Vagina (tissue), 2 donors: ENCODE results near the gene VPS4A.

Source experiments
- POLR2A ChIP-seq, 2 donors: fragments of 450-650 bp; IDR thresholded peaks; one replicate each; pipeline ENCODE4 v1.6.1; 2017; ENCODE audit warnings: antibody characterized with exemption in 2 of 2, mild to moderate bottlenecking in 2 of 2, moderate library complexity in 2 of 2
- POLR2AphosphoS5 ChIP-seq, 2 donors: sonication (generic); formaldehyde crosslinking; IDR thresholded peaks; one replicate each; pipeline ENCODE4 v1.9.0; 2017; ENCODE audit warnings: antibody characterized with exemption in 2 of 2, mild to moderate bottlenecking in 2 of 2, low read depth in 1 of 2; ENCODE audit not compliant: insufficient read depth in 1 of 2
- TF ChIP-seq, protein P1 (sequence below), 3 experiments: fragments of 450-650 bp in 2 of 3; fragments of 200-600 bp in 1 of 3; sonication (generic) in 1 of 3; IDR thresholded peaks; one replicate each; pipeline ENCODE4 v1.5.1; 2017 to 2019; ENCODE audit warnings: antibody characterized with exemption in 3 of 3, mild to moderate bottlenecking in 2 of 3, moderate library complexity in 2 of 3

- TF ChIP-seq, protein P1, sequence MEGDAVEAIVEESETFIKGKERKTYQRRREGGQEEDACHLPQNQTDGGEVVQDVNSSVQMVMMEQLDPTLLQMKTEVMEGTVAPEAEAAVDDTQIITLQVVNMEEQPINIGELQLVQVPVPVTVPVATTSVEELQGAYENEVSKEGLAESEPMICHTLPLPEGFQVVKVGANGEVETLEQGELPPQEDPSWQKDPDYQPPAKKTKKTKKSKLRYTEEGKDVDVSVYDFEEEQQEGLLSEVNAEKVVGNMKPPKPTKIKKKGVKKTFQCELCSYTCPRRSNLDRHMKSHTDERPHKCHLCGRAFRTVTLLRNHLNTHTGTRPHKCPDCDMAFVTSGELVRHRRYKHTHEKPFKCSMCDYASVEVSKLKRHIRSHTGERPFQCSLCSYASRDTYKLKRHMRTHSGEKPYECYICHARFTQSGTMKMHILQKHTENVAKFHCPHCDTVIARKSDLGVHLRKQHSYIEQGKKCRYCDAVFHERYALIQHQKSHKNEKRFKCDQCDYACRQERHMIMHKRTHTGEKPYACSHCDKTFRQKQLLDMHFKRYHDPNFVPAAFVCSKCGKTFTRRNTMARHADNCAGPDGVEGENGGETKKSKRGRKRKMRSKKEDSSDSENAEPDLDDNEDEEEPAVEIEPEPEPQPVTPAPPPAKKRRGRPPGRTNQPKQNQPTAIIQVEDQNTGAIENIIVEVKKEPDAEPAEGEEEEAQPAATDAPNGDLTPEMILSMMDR (IDR thresholded peaks at IDR 0.05): no peak
- TF ChIP-seq POLR2A (IDR thresholded peaks at IDR 0.05) (no peak), POLR2AphosphoS5 (IDR thresholded peaks at IDR 0.05; ENCODE audit: insufficient read depth in 1 of 2, low read depth in 1 of 2) (no peak)
These were observed 7.8 kb downstream of the VPS4A start for GRCh38 chr16:69318911-69319289.
